Natural killer cell treated with Interleukin-12 subunit alpha and Interleukin-12 subunit beta and Interleukin-15 and Interleukin-18, amount 100 ng/mL, for 72 hours (primary cell): ENCODE results near the gene COL4A6. TPM values are rescaled to one million over a fixed set of nuclear protein-coding genes. Genes with fewer than 3 reads are reported as not detected.

Experiments
- ATAC-seq, 2 donors: fragments of 150-1000 bp; cut with Tn5 transposase in 1 of 2; sonication (Bioruptor Pico), chemical (Tn5 transposase) in 1 of 2; 2 replicates each; pipeline ENCODE4 v1.10.0; 2021
- DNase-seq: peaks from one replicate; pipeline ENCODE4 v3.0.0; 2022; ENCODE audit warnings: low spot score
- H3K27ac Mint-ChIP-seq, 2 donors: 1 replicate in 1 of 2; 2 replicates in 1 of 2; pipeline ENCODE4 v1.8.0; 2022; ENCODE audit warnings: mixed read lengths in 2 of 2, mild to moderate bottlenecking in 1 of 2, moderate library complexity in 1 of 2
- H3K27me3 Mint-ChIP-seq, 2 donors: 1 replicate in 1 of 2; 2 replicates in 1 of 2; pipeline ENCODE4 v1.8.0; 2022; ENCODE audit warnings: mixed read lengths in 2 of 2
- H3K36me3 Mint-ChIP-seq: one replicate; pipeline ENCODE4 v1.8.0; 2022; ENCODE audit warnings: mixed read lengths
- H3K4me1 Mint-ChIP-seq, 2 donors: 1 replicate in 1 of 2; 2 replicates in 1 of 2; pipeline ENCODE4 v1.8.0; 2022; ENCODE audit warnings: low read depth in 2 of 2, mixed read lengths in 2 of 2, mild to moderate bottlenecking in 1 of 2
- H3K4me3 Mint-ChIP-seq: one replicate; pipeline ENCODE4 v1.8.0; 2022; ENCODE audit warnings: mixed read lengths
- H3K9me3 Mint-ChIP-seq: 2 replicates; pipeline ENCODE4 v1.8.0; 2022; ENCODE audit warnings: mixed read lengths
- total RNA-seq, 2 donors: library from RNA; stranded (reverse); gene quantifications; one replicate each; pipeline ENCODE4 v1.2.3, GENCODE V29; 2022

The COL4A6 gene
- total RNA-seq, 2 donors from 2014 or later, result not detected

- DNase-seq (no peak), ATAC-seq (no peak)
- Mint-ChIP-seq H3K27me3 (peaks cover 0 to 6% of the 10 kb centered on the region in 2 donors), H3K4me3 (no peak overlapping the region), H3K9me3 (no peaks in the 10 kb centered on the region), H3K4me1 (no peaks in the 10 kb centered on the region), H3K27ac (no peak overlapping the region), H3K36me3 (no peaks in the 10 kb centered on the region)
Measured at GRCh38 chrX:108341947-108342346, 96.3 kb downstream of the COL4A6 start.

GRCh38 chrX:108332281-108332680 is 105.9 kb downstream of the COL4A6 start:
- no peak for DNase-seq
- Mint-ChIP-seq H3K9me3 (no peaks in the 10 kb centered on the region), H3K27ac (no peak overlapping the region), H3K4me3 (no peak overlapping the region), H3K4me1 (no peaks in the 10 kb centered on the region), H3K36me3 (no peaks in the 10 kb centered on the region), H3K27me3 (peaks cover 0 to 12% of the 10 kb centered on the region in 2 donors)
- no peak for ATAC-seq

- Mint-ChIP-seq H3K4me1 (no peaks in the 10 kb centered on the region), H3K27ac (no peak overlapping the region), H3K36me3 (no peaks in the 10 kb centered on the region), H3K27me3 (peaks cover 0 to 10% of the 10 kb centered on the region in 2 donors), H3K4me3 (no peak overlapping the region), H3K9me3 (no peaks in the 10 kb centered on the region)
- DNase-seq, result no peak
- no peak for ATAC-seq
Measured at GRCh38 chrX:108331126-108331909, 106.9 kb downstream of the COL4A6 start.

- ATAC-seq, result no peak
- H3K4me3 Mint-ChIP-seq, result no peak overlapping the region
- no peaks in the 10 kb centered on the region for H3K4me1 Mint-ChIP-seq
- peaks cover 8 to 25% of the 10 kb centered on the region in 2 donors for H3K27me3 Mint-ChIP-seq
- H3K36me3 Mint-ChIP-seq, result no peaks in the 10 kb centered on the region
- no peak for DNase-seq
- H3K27ac Mint-ChIP-seq, result no peak overlapping the region
- H3K9me3 Mint-ChIP-seq, result peaks cover 3% of the 10 kb centered on the region
Measured at GRCh38 chrX:108323751-108324150, 114.5 kb downstream of the COL4A6 start.

- Mint-ChIP-seq H3K27ac (no peak overlapping the region), H3K4me3 (no peak overlapping the region), H3K9me3 (peaks cover 3% of the 10 kb centered on the region), H3K4me1 (no peaks in the 10 kb centered on the region), H3K36me3 (no peaks in the 10 kb centered on the region), H3K27me3 (peaks cover 8 to 21% of the 10 kb centered on the region in 2 donors)
- ATAC-seq (no peak), DNase-seq (no peak)
Measured at GRCh38 chrX:108322234-108322633, 116.0 kb downstream of the COL4A6 start.

- Mint-ChIP-seq H3K4me1 (no peaks in the 10 kb centered on the region), H3K27me3 (peaks cover 8 to 33% of the 10 kb centered on the region in 2 donors), H3K36me3 (no peaks in the 10 kb centered on the region), H3K9me3 (peaks cover 3% of the 10 kb centered on the region), H3K4me3 (no peak overlapping the region), H3K27ac (no peak overlapping the region)
- no peak for ATAC-seq
- DNase-seq, result no peak
Measured at GRCh38 chrX:108316456-108316855, 121.8 kb downstream of the COL4A6 start.

- no peaks in the 10 kb centered on the region for H3K9me3 Mint-ChIP-seq
- H3K4me1 Mint-ChIP-seq, result no peaks in the 10 kb centered on the region
- H3K27me3 Mint-ChIP-seq, result peaks cover 0 to 23% of the 10 kb centered on the region in 2 donors
- no peak overlapping the region for H3K27ac Mint-ChIP-seq
- no peak overlapping the region for H3K4me3 Mint-ChIP-seq
- DNase-seq (no peak), ATAC-seq (no peak)
- H3K36me3 Mint-ChIP-seq, result no peaks in the 10 kb centered on the region
Measured at GRCh38 chrX:108313669-108314068, 124.6 kb downstream of the COL4A6 start.

- no peak for ATAC-seq
- H3K36me3 Mint-ChIP-seq, result no peaks in the 10 kb centered on the region
- H3K9me3 Mint-ChIP-seq, result no peaks in the 10 kb centered on the region
- H3K27ac Mint-ChIP-seq, result no peak overlapping the region
- H3K4me3 Mint-ChIP-seq, result no peak overlapping the region
- H3K4me1 Mint-ChIP-seq, result no peaks in the 10 kb centered on the region
- DNase-seq, result no peak
- peaks cover 0 to 25% of the 10 kb centered on the region in 2 donors for H3K27me3 Mint-ChIP-seq
Measured at GRCh38 chrX:108312957-108313356, 125.3 kb downstream of the COL4A6 start.

GRCh38 chrX:108312011-108312410 is 126.2 kb downstream of the COL4A6 start:
- no peak overlapping the region for H3K4me3 Mint-ChIP-seq
- ATAC-seq, result no peak

GRCh38 chrX:108310506-108310905 is 127.7 kb downstream of the COL4A6 start:
- no peaks in the 10 kb centered on the region for H3K4me1 Mint-ChIP-seq
- H3K4me3 Mint-ChIP-seq, result no peak overlapping the region
- H3K9me3 Mint-ChIP-seq, result no peaks in the 10 kb centered on the region
- DNase-seq (no peak), ATAC-seq (no peak)
- H3K36me3 Mint-ChIP-seq, result no peaks in the 10 kb centered on the region
- no peak overlapping the region for H3K27ac Mint-ChIP-seq
- peaks cover 0 to 13% of the 10 kb centered on the region in 2 donors for H3K27me3 Mint-ChIP-seq

More at GRCh38 chrX:108312011-108312410, 126.2 kb downstream of the COL4A6 start:
- Mint-ChIP-seq H3K4me1 (no peaks in the 10 kb centered on the region), H3K27me3 (peaks cover 0 to 22% of the 10 kb centered on the region in 2 donors), H3K36me3 (no peaks in the 10 kb centered on the region), H3K27ac (no peak overlapping the region), H3K9me3 (no peaks in the 10 kb centered on the region)
- no peak for DNase-seq

GRCh38 chrX:108309144-108309543 is 129.1 kb downstream of the COL4A6 start:
- ATAC-seq (no peak), DNase-seq (no peak)
- peaks cover 0 to 12% of the 10 kb centered on the region in 2 donors for H3K27me3 Mint-ChIP-seq
- no peaks in the 10 kb centered on the region for H3K4me1 Mint-ChIP-seq
- no peaks in the 10 kb centered on the region for H3K36me3 Mint-ChIP-seq
- H3K9me3 Mint-ChIP-seq, result no peaks in the 10 kb centered on the region
- no peak overlapping the region for H3K27ac Mint-ChIP-seq
- no peak overlapping the region for H3K4me3 Mint-ChIP-seq

- no peaks in the 10 kb centered on the region for H3K9me3 Mint-ChIP-seq
- no peak for DNase-seq
Measured at GRCh38 chrX:108307132-108308085, 130.8 kb downstream of the COL4A6 start.

GRCh38 chrX:108306086-108306485 is 132.1 kb downstream of the COL4A6 start:
- peaks cover 8 to 9% of the 10 kb centered on the region in 2 donors for H3K27me3 Mint-ChIP-seq
- H3K9me3 Mint-ChIP-seq, result no peaks in the 10 kb centered on the region
- DNase-seq (no peak), ATAC-seq (no peak)
- H3K4me1 Mint-ChIP-seq, result no peaks in the 10 kb centered on the region
- no peak overlapping the region for H3K27ac Mint-ChIP-seq
- H3K4me3 Mint-ChIP-seq, result no peak overlapping the region
- H3K36me3 Mint-ChIP-seq, result no peaks in the 10 kb centered on the region

More at GRCh38 chrX:108307132-108308085, 130.8 kb downstream of the COL4A6 start:
- ATAC-seq, result no peak
- peaks cover 8 to 18% of the 10 kb centered on the region in 2 donors for H3K27me3 Mint-ChIP-seq
- no peaks in the 10 kb centered on the region for H3K4me1 Mint-ChIP-seq
- no peak overlapping the region for H3K4me3 Mint-ChIP-seq
- no peaks in the 10 kb centered on the region for H3K36me3 Mint-ChIP-seq
- no peak overlapping the region for H3K27ac Mint-ChIP-seq

- no peaks in the 10 kb centered on the region for H3K4me1 Mint-ChIP-seq
Measured at GRCh38 chrX:108304757-108305156, 133.5 kb downstream of the COL4A6 start.

More at GRCh38 chrX:108304757-108305156, 133.5 kb downstream of the COL4A6 start:
- DNase-seq (no peak), ATAC-seq (no peak)
- no peak overlapping the region for H3K4me3 Mint-ChIP-seq
- no peaks in the 10 kb centered on the region for H3K9me3 Mint-ChIP-seq
- H3K36me3 Mint-ChIP-seq, result no peaks in the 10 kb centered on the region
- no peak overlapping the region for H3K27ac Mint-ChIP-seq
- peaks cover 8 to 9% of the 10 kb centered on the region in 2 donors for H3K27me3 Mint-ChIP-seq
